HFFc6 (cell line): ENCODE measurements around the gene BRAF. TPM values are rescaled to one million over a fixed set of nuclear protein-coding genes. Genes with fewer than 3 reads are reported as not detected.

Source experiments
- DNase-seq: peaks from one replicate; pipeline ENCODE4 v3.0.0-alpha.2; 2018
- H3K27ac Mint-ChIP-seq: 2 replicates; pipeline ENCODE4 v1.8.0; 2020; ENCODE audit warnings: mild to moderate bottlenecking, mixed read lengths
- H3K27me3 Mint-ChIP-seq: 2 replicates; pipeline ENCODE4 v1.8.0; 2021; ENCODE audit warnings: mild to moderate bottlenecking, moderate library complexity, mixed read lengths; ENCODE audit not compliant: insufficient read depth
- H3K36me3 Mint-ChIP-seq: 2 replicates; pipeline ENCODE4 v1.8.0; 2021; ENCODE audit warnings: low read depth, mixed read lengths
- H3K4me1 Mint-ChIP-seq: 2 replicates; pipeline ENCODE4 v1.8.0; 2020; ENCODE audit warnings: low read depth, mixed read lengths
- H3K4me3 Mint-ChIP-seq: 2 replicates; pipeline ENCODE4 v1.8.0; 2020; ENCODE audit warnings: mild to moderate bottlenecking, moderate library complexity, mixed read lengths
- H3K9me3 Mint-ChIP-seq: 2 replicates; pipeline ENCODE4 v1.8.0; 2020; ENCODE audit warnings: mild to moderate bottlenecking, mixed read lengths
- total RNA-seq, 6 experiments: library from RNA; stranded (reverse); fragmentation: NEBNext Ultra II Directional; extraction: Animal tissue kit (Norgen Biotek cat#: 25700); gene quantifications; 2 replicates in 1 of 6; 3 replicates in 5 of 6; pipeline ENCODE4 v1.2.3, GENCODE V29; 2021
- TF ChIP-seq, protein P1 (sequence below): fragments of 200-600 bp; sonication (generic); IDR thresholded peaks from 2 replicates; pipeline ENCODE4 v1.5.0; 2021; ENCODE audit warnings: antibody characterized with exemption, mild to moderate bottlenecking

BRAF gene
- total RNA-seq, 6 experiments from 2014 or later: 20.3 to 24.2 (median 22.8) TPM

- H3K36me3 Mint-ChIP-seq: peaks cover 18% of the 10 kb centered on the region
- H3K27me3 Mint-ChIP-seq: peaks cover 1% of the 10 kb centered on the region; the same call in 1 of the 2 replicates
- H3K9me3 Mint-ChIP-seq: no peaks in the 10 kb centered on the region
- no peak overlapping the region for H3K4me3 Mint-ChIP-seq
- H3K4me1 Mint-ChIP-seq: peaks cover 18% of the 10 kb centered on the region
- no peak for DNase-seq
- TF ChIP-seq, protein P1, sequence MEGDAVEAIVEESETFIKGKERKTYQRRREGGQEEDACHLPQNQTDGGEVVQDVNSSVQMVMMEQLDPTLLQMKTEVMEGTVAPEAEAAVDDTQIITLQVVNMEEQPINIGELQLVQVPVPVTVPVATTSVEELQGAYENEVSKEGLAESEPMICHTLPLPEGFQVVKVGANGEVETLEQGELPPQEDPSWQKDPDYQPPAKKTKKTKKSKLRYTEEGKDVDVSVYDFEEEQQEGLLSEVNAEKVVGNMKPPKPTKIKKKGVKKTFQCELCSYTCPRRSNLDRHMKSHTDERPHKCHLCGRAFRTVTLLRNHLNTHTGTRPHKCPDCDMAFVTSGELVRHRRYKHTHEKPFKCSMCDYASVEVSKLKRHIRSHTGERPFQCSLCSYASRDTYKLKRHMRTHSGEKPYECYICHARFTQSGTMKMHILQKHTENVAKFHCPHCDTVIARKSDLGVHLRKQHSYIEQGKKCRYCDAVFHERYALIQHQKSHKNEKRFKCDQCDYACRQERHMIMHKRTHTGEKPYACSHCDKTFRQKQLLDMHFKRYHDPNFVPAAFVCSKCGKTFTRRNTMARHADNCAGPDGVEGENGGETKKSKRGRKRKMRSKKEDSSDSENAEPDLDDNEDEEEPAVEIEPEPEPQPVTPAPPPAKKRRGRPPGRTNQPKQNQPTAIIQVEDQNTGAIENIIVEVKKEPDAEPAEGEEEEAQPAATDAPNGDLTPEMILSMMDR: no peak
- no peak overlapping the region for H3K27ac Mint-ChIP-seq
Measured at GRCh38 chr7:140903741-140904480, 20.8 kb downstream of the BRAF start.

DNA sequence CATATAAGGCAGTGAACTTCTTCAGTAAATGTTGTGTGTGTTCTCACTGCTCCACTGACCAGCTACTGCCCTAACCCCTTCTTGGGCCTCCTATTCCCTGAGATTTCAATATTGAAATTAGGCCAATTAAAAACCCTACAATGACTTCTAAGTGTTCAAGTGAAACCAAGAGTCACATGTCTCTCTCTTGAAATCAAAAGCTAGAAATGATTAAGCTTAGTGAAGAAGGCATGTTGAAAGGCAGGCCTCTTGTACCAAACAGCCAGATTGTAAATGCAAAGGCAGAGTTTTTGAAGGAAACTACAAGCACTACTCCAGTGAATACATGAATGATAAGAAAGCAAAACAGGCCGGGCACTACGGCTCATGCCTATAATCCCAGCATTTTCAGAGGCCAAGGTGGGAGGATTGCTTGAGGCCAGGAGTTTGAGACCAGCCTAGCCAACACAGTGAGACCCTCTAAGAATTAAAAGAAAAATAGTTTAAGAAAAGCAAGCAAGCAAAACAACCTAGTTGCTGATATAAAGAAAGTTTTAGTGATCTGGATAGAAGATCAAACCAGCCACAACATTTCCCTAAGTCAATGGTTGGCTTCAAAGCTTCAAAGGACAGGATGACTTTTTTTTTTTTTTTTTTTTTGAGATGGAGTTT, 22.3 kb downstream of the BRAF start:
- Mint-ChIP-seq H3K4me1 (peaks cover 24% of the 10 kb centered on the region), H3K27ac (no peak overlapping the region), H3K9me3 (no peaks in the 10 kb centered on the region), H3K4me3 (no peak overlapping the region), H3K27me3 (peaks cover 1% of the 10 kb centered on the region; the same call in 1 of the 2 replicates), H3K36me3 (peaks cover 18% of the 10 kb centered on the region)
- TF ChIP-seq, protein P1: no peak
- no peak for DNase-seq

DNA sequence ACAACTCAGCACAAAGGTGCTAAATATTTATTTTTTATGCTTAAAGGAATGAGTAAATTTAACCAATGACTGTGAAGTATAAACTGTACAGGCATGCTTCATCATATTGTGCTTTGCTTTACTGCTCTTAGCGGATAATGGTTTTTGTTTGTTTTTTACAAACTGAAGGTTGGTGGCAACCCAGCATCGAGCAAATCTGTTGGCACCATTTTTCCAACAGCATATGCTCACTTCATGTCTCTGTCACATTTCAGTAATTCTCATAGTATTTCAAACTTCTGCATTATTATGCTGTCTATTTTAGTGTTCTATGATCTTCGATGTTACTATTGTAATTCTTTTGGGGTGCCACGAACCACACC, 22.8 kb downstream of the BRAF start:
- Mint-ChIP-seq H3K9me3 (no peaks in the 10 kb centered on the region), H3K27ac (no peak overlapping the region), H3K4me3 (no peak overlapping the region), H3K27me3 (peaks cover 1% of the 10 kb centered on the region; the same call in 1 of the 2 replicates), H3K4me1 (peaks cover 24% of the 10 kb centered on the region), H3K36me3 (peaks cover 17% of the 10 kb centered on the region)
- DNase-seq: no peak
- TF ChIP-seq, protein P1: no peak

DNA sequence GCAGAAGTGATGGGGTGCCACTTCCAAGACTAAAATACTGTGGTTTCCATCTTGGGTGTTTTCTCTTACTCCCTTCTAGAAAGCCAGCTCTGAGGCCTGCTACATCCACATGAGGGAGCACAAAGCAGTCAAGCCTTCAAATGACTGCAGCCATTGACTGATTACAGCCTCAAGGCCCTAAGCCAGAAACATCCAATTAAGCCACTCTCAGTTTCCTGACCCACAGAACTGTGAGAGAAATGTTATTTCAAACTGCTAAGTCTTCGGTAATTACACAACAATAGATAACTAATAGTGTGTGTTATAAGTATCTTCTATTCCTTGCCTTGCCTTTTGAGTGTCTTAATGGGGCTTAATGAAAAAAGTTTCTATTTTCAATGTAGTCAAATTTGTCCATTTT, 24.8 kb downstream of the BRAF start:
- no peak for DNase-seq
- H3K36me3 Mint-ChIP-seq: peaks cover 11% of the 10 kb centered on the region; the same call in 1 of the 2 replicates
- no peak overlapping the region for H3K27ac Mint-ChIP-seq
- peaks cover 24% of the 10 kb centered on the region for H3K4me1 Mint-ChIP-seq
- H3K27me3 Mint-ChIP-seq: peaks cover 1% of the 10 kb centered on the region; the same call in 1 of the 2 replicates
- TF ChIP-seq, protein P1: no peak
- no peak overlapping the region for H3K4me3 Mint-ChIP-seq
- H3K9me3 Mint-ChIP-seq: no peaks in the 10 kb centered on the region

- peaks cover 7% of the 10 kb centered on the region; the same call in 1 of the 2 replicates for H3K36me3 Mint-ChIP-seq
- peaks cover 19% of the 10 kb centered on the region for H3K4me1 Mint-ChIP-seq
- TF ChIP-seq, protein P1: no peak
- H3K9me3 Mint-ChIP-seq: no peaks in the 10 kb centered on the region
- H3K4me3 Mint-ChIP-seq: no peak overlapping the region
- DNase-seq: peak; percentile 13
- H3K27me3 Mint-ChIP-seq: peaks cover 1% of the 10 kb centered on the region; the same call in 1 of the 2 replicates
- peak overlapping the region; percentile 13; the same call in 1 of the 2 replicates for H3K27ac Mint-ChIP-seq
Measured at GRCh38 chr7:140898786-140899536, 25.8 kb downstream of the BRAF start.
